Stimulated activated CD4-positive, alpha-beta T cell treated with anti-CD3 and anti-CD28 coated beads, TNF-alpha, amount 100 ng/mL, for 1 hour (primary cell): ENCODE data around the gene CHST13.
"Not testable (repeated sequence)": the region's sequence is repeated elsewhere in the genome, so short reads cannot be mapped to it uniquely, and the experiment has no call there.

ENCODE experiments used
- DNase-seq, 3 donors: peaks; one replicate each; pipeline ENCODE4 v3.0.0-alpha.2; 2020; ENCODE audit warnings: low read depth in 3 of 3, low spot score in 1 of 3

Gene CHST13

GRCh38 chr3:126581569-126581968 lies 57.6 kb downstream of the CHST13 start:
- DNase-seq = no peak

- DNase-seq = no peak
Measured at GRCh38 chr3:126582311-126582710, 58.4 kb downstream of the CHST13 start.

- DNase-seq = not testable (repeated sequence)
Measured at GRCh38 chr3:126591515-126591914, 67.6 kb downstream of the CHST13 start.
